PC-3 (cell line): ENCODE data around the gene HS2ST1.

Experiments used
- EZH2 ChIP-seq: fragments of 300-600 bp; sonication (generic); IDR thresholded peaks from one replicate; pipeline ENCODE4 v1.6.1; 2017; ENCODE audit warnings: antibody characterized with exemption, mild to moderate bottlenecking, low read length; ENCODE audit not compliant: unreplicated experiment
- TF ChIP-seq, protein P1 (sequence below): fragments of 300-600 bp; sonication (generic); conservative IDR thresholded peaks from 2 replicates; pipeline ENCODE4 v1.5.1; 2017; ENCODE audit warnings: antibody characterized with exemption, low read depth, mild to moderate bottlenecking, low read length

DNA sequence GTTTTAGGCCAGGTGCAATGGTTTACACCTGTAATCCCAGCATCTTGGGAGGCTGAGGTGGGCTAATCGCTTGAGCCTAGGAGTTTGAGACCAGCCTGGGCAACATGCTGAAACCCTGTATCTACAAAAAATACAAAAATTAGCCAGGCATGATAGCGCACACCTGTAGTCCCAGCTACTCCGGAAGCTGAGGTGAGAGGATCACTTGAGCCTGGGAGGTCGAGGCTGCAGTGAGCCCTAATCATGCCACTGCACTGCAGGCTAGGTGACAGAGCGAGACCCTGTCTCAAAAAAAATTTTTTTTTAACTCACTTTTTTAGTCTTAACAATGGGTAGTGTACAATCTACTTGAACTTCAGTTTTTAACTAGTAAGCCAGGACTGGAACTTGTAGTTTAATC is 137.5 kb downstream of the HS2ST1 start:
- TF ChIP-seq, protein P1, sequence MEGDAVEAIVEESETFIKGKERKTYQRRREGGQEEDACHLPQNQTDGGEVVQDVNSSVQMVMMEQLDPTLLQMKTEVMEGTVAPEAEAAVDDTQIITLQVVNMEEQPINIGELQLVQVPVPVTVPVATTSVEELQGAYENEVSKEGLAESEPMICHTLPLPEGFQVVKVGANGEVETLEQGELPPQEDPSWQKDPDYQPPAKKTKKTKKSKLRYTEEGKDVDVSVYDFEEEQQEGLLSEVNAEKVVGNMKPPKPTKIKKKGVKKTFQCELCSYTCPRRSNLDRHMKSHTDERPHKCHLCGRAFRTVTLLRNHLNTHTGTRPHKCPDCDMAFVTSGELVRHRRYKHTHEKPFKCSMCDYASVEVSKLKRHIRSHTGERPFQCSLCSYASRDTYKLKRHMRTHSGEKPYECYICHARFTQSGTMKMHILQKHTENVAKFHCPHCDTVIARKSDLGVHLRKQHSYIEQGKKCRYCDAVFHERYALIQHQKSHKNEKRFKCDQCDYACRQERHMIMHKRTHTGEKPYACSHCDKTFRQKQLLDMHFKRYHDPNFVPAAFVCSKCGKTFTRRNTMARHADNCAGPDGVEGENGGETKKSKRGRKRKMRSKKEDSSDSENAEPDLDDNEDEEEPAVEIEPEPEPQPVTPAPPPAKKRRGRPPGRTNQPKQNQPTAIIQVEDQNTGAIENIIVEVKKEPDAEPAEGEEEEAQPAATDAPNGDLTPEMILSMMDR, result no peak
- TF ChIP-seq EZH2, result no peak
